GM12873 (cell line): Measurements from ENCODE around the gene MBP.

Experiments
- CTCF ChIP-seq: IDR thresholded peaks from 2 replicates; pipeline ENCODE4 v1.5.1; 2012; ENCODE audit warnings: low read depth, mild to moderate bottlenecking, moderate library complexity, low read length, control low read depth; ENCODE audit not compliant: insufficient read depth; ENCODE audit errors: missing control alignments

Gene MBP

GRCh38 chr18:77095391-77096371 lies 36.9 kb downstream of the MBP start:
- TF ChIP-seq CTCF = no peak

GRCh38 chr18:77093586-77093985 lies 39.0 kb downstream of the MBP start:
- TF ChIP-seq CTCF = no peak

DNA sequence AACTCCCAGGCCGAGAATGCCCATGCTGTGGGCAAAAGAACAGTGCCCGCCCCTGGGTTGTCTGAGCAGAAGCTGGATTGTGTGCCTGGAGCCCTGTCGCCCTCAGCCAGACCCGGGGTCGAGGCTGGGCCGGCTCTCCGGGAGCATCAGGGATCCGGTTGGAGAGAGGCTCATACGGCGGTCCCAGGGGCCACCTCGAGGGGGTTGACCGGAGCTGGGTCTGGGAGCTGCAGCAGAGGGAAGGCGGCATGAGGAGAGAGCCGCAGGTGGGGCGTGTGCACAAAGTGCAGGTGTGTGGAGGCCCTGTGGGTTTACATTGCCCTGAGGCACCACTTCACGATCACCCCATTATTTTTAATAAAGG lies 39.5 kb downstream of the MBP start:
- no peak for TF ChIP-seq CTCF

GRCh38 chr18:77092104-77093066 lies 40.2 kb downstream of the MBP start:
- TF ChIP-seq CTCF = no peak

DNA sequence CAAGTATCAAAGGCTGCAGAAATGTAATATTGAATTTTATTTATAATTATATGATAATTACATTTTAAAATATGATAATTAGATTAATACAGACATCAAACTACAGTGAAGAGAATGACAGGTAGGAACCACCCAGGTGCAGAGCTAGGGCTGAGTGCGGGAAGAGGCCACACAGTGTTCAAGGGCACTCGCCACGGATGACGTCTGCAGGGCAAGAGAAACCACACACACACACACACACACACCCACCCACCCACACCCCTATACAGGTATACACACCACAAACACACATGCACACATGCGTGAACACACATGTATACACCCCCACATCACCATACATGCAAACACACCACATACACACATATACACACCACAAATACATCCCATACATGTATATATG lies 41.2 kb downstream of the MBP start:
- no peak for TF ChIP-seq CTCF

DNA sequence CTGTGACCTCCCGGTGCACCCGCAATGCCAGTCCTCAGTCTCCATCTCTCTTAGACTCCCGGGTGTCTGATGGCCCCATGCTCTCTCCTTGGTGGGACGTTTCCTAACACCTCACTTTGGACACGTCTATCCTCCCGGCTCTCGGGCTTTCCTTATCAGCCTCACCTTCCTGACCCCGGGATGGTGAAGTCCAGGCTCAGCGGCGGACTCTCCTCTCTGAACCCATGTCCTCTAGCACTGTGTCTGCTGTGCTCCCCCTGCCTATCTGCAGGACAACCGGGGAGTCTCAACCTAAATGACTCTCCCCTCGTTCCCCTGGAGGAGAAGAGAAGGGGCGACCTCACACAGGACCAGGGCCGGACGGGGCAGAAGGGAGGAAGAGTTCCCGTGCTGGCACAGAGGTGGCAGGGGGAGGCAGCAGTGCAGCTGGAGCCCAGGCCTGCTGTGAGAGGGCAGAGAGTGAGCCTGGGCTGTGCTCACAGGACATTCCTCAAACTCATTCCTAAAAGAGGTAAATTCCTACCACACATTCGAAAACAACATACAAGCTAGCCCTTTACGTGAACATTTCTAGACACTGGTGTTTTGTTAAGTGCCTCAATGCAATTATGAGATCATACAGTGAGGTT lies 41.9 kb downstream of the MBP start:
- TF ChIP-seq CTCF = no peak
